WTC11 (cell line): ENCODE data around the gene BOC.

ENCODE experiments used
- ATF2 ChIP-seq: sonication (generic); formaldehyde crosslinking; IDR thresholded peaks from 2 replicates; pipeline ENCODE4 v1.8.1; 2022; ENCODE audit warnings: low read depth, missing genetic modification reagents, borderline replicate concordance
- ATF3 ChIP-seq: sonication (generic); formaldehyde crosslinking; conservative IDR thresholded peaks from 2 replicates; pipeline ENCODE4 v1.8.1; 2022; ENCODE audit warnings: mild to moderate bottlenecking, missing genetic modification reagents
- CTCF ChIP-seq: fragments of 200-600 bp; IDR thresholded peaks from 2 replicates; pipeline ENCODE4 v1.8.0; 2022; ENCODE audit warnings: antibody characterized with exemption
- ELF4 ChIP-seq: sonication (generic); formaldehyde crosslinking; IDR thresholded peaks from 2 replicates; pipeline ENCODE4 v1.8.1; 2022; ENCODE audit warnings: low read depth, mild to moderate bottlenecking, moderate library complexity, missing genetic modification reagents
- ETV6 ChIP-seq: sonication (generic); formaldehyde crosslinking; IDR thresholded peaks from 2 replicates; pipeline ENCODE4 v1.8.1; 2022; ENCODE audit warnings: mild to moderate bottlenecking, missing genetic modification reagents
- USF2 ChIP-seq: sonication (generic); formaldehyde crosslinking; IDR thresholded peaks from 2 replicates; pipeline ENCODE4 v1.8.1; 2023; ENCODE audit warnings: mild to moderate bottlenecking, missing genetic modification reagents, moderate library complexity

GRCh38 chr3:113169891-113170452 lies 41.4 kb upstream of the BOC start:
- TF ChIP-seq ELF4 (no peak), ATF3 (CRISPR knock-in tag) (no peak), ATF2 (CRISPR knock-in tag) (no peak), CTCF (no peak), USF2 (no peak), ETV6 (CRISPR knock-in tag) (no peak)
